Fibroblast of villous mesenchyme (primary cell): ENCODE measurements around the gene FBF1. TPM values are rescaled to one million over a fixed set of nuclear protein-coding genes. Genes with fewer than 3 reads are reported as not detected.
"Not testable (repeated sequence)": the region's sequence is repeated elsewhere in the genome, so short reads cannot be mapped to it uniquely, and the experiment has no call there.

ENCODE experiments used
- DNase-seq: peaks from one replicate; pipeline ENCODE4 v3.0.0-alpha.2; 2010; ENCODE audit warnings: low read depth
- H3K4me3 ChIP-seq: 2 replicates; pipeline ENCODE4 v1.5.1; 2011; ENCODE audit warnings: low read depth, mild to moderate bottlenecking, low read length
- total RNA-seq: library from RNA; depleted of rRNA; stranded (reverse); fragments of >200 nt; gene quantifications from 2 replicates; pipeline ENCODE4 v1.2.3, GENCODE V29; 2012
- TF ChIP-seq, protein P1 (sequence below): IDR thresholded peaks from 2 replicates; pipeline ENCODE4 v1.5.1; 2012; ENCODE audit warnings: low read depth, mild to moderate bottlenecking, low read length; ENCODE audit not compliant: insufficient read depth

The FBF1 gene
- total RNA-seq, 1 donor, result 16.0 TPM

GRCh38 chr17:75979705-75980187 lies 38.9 kb upstream of the FBF1 start:
- DNase-seq, result peak; percentile 90
- TF ChIP-seq, protein P1, sequence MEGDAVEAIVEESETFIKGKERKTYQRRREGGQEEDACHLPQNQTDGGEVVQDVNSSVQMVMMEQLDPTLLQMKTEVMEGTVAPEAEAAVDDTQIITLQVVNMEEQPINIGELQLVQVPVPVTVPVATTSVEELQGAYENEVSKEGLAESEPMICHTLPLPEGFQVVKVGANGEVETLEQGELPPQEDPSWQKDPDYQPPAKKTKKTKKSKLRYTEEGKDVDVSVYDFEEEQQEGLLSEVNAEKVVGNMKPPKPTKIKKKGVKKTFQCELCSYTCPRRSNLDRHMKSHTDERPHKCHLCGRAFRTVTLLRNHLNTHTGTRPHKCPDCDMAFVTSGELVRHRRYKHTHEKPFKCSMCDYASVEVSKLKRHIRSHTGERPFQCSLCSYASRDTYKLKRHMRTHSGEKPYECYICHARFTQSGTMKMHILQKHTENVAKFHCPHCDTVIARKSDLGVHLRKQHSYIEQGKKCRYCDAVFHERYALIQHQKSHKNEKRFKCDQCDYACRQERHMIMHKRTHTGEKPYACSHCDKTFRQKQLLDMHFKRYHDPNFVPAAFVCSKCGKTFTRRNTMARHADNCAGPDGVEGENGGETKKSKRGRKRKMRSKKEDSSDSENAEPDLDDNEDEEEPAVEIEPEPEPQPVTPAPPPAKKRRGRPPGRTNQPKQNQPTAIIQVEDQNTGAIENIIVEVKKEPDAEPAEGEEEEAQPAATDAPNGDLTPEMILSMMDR, result no peak
- H3K4me3 ChIP-seq, result peak overlapping the region; percentile 73

DNA sequence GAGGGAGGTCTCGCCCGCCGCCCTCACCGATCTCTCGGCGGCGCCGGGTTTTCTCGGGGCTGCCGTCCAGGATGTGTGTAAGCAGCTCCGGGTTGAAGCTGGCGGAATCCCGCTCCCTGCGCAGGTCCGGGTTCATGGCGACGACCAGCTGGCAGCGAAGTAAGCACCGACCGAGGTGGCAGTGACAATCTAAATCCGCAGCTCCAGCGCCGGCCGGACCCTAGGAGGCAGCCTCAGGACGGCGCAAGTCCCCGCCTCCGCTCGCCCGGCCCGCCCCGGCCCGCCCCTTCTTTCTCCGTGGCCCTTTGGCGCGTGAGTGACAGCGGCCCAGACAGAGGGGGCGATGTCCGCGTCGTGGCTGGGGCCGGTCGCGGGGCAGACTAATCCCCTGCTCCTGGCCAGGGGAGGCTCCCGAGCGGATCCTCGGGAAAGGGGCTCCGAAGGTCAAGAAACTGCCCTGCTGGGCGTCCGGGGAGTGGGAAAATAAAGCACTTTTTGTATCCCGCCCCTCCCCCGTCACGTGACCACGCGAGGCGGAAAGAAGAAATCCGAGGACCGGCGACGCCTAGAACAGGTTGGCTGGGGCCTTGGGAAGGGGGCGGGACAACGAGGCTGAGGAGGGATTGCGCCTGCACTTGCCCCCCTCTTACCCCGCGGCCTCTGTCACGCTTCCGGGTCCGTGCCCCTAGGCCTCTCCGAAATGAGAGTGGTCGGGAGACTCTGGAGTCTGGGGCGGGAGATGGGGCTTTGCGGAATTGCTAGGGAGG lies 38.3 kb upstream of the FBF1 start, which contains the start of the genes ACOX1 and TEN1:
TSS of gene ACOX1 (minus strand) at position 229 of the 767 bp plus-strand sequence. CDS start at position 136, 93 bp downstream.
TSS of gene TEN1 (plus strand) at position 303 of the 767 bp plus-strand sequence. CDS start 6,953 bp downstream, outside the sequence.
- H3K4me3 ChIP-seq, result peak within 1 kb of the TSS; percentile 73
- DNase-seq, result peak; percentile 98
- TF ChIP-seq, protein P1, result peak; percentile 27

GRCh38 chr17:75976175-75976848 lies 35.5 kb upstream of the FBF1 start:
- peak; percentile 43 for DNase-seq
- H3K4me3 ChIP-seq, result peak overlapping the region; percentile 12
- TF ChIP-seq, protein P1, result no peak

DNA sequence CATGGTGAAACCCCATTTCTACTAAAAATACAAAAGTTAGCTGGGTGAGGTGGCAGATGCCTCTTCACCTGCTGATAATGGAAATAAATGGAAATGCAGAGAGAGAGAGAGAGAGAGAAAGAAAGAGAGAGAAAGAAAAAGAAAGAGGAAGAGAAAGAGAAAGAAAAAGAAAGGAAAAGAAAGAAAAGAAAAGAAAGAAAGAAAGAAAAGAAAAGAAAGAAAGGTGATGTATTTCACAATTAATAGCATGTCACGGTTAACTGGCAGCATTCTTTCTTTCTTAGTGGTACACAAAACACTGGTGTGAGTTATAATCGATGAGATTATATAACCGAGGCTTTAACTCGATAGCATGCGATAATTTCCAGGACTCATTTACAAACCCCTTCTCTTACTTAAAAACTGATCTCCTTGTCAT lies 34.9 kb upstream of the FBF1 start:
- peak overlapping the region; percentile 12 for H3K4me3 ChIP-seq
- TF ChIP-seq, protein P1, result no peak
- DNase-seq, result no peak

GRCh38 chr17:75975187-75975586 lies 34.3 kb upstream of the FBF1 start:
- not testable (repeated sequence) for DNase-seq, H3K4me3 ChIP-seq

DNA sequence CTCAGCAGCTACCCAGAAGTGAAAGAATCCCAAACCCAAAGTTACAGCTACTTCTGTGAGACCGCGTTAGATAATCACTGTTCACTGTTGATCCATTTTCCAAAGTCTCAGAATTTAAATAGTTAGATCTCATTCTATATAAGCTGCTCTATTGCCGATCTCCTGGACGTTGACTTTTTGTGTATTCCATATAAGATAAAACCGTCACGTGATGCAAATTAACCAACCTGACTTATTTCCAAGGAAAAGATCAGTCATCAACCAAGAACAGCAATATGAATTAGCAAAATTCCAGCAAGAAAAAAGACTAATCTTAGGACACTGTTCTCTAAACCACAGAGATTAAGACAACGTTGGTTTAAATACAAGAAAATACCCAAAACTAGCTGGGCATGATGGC lies 29.8 kb upstream of the FBF1 start:
- TF ChIP-seq, protein P1, result no peak
- no peak overlapping the region for H3K4me3 ChIP-seq
- no peak for DNase-seq

DNA sequence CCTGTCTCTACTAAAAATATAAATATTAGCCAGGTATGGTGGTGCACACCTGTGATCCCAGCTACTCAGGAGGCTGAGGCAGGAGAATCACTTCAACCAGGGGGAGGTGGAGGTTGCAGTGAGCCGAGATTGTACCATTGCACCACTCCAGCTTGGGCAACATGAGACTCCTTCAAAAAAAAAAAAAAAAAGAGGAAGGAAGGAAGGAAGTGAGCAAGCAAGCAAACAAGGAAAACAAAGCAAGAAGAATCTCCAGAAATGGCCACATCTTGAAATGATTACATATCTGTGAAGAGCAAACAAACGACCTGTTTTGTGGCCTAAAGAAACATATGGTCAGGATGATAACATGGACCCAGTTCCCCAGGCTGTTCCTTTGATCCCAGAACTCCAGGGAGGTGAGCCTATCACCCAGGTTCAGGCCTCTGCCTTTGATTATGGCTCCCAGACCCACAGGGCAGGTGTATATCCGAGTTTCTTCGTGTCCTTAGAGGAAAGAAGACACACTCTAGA lies 29.2 kb upstream of the FBF1 start:
- peak; percentile 48 for DNase-seq
- TF ChIP-seq, protein P1, result no peak
- no peak overlapping the region for H3K4me3 ChIP-seq

DNA sequence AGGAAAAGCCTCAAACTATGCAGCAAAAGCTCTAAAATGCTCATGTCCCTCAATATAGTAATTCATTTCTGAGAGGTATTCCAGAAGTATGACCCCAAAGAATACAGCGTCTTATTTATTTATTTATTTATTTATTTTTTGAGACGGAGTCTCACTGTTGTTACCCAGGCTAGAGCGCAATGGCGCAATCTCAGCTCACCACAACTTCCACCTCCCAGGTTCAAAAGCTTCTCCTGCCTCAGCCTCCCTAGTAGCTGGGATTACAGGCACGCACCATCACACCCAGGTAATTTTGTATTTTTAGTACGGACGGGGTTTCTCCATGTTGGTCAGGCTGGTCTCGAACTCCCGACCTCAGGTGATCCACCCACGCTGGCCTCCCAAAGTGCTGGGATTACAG lies 28.2 kb upstream of the FBF1 start:
- H3K4me3 ChIP-seq, DNase-seq: not testable (repeated sequence)
